Prostate gland (tissue), 2 donors: ENCODE results near the gene NUBP2. TPM values are rescaled to one million over a fixed set of nuclear protein-coding genes. Genes with fewer than 3 reads are reported as not detected.

Experiments used
- DNase-seq: peaks from one replicate; pipeline ENCODE4 v3.0.0-alpha.2; 2019; ENCODE audit warnings: low spot score
- H3K27ac ChIP-seq, 2 donors: fragments of 200-600 bp; sonication (generic); 2 replicates each; pipeline ENCODE4 v1.5.1; 2017 to 2019
- H3K27me3 ChIP-seq: fragments of 200-600 bp; sonication (generic); replicated peaks from 2 replicates; pipeline ENCODE4 v1.5.1; 2019; ENCODE audit not compliant: insufficient read depth
- H3K36me3 ChIP-seq, 2 donors: fragments of 200-600 bp; sonication (generic); 1 replicate in 1 of 2; 2 replicates in 1 of 2; pipeline versions ENCODE4 v1.5.1 to v1.8.1; 2017 to 2019
- H3K4me1 ChIP-seq: fragments of 200-600 bp; sonication (generic); replicated peaks from 2 replicates; pipeline ENCODE4 v1.5.1; 2019
- H3K4me3 ChIP-seq, 2 donors: fragments of 200-600 bp; sonication (generic); 2 replicates each; pipeline ENCODE4 v1.5.1; 2017 to 2019
- H3K9me3 ChIP-seq: fragments of 200-600 bp; sonication (generic); 2 replicates; pipeline ENCODE4 v1.5.1; 2017
- POLR2A ChIP-seq: fragments of 450-650 bp; IDR thresholded peaks from one replicate; pipeline ENCODE4 v1.6.1; 2016; ENCODE audit warnings: antibody characterized with exemption, mild to moderate bottlenecking
- POLR2AphosphoS5 ChIP-seq: sonication (generic); formaldehyde crosslinking; IDR thresholded peaks from one replicate; pipeline ENCODE4 v1.6.1; 2017; ENCODE audit warnings: antibody characterized with exemption
- WGBS: methylation state at CpG from one replicate; pipeline ENCODE4 v1.1.5; 2018; 5-methylcytosine and 5-hydroxymethylcytosine counted together
- intact Hi-C: fragments of 100-400 bp; cut with DNase I; formaldehyde crosslinking; loops from one replicate; pipeline ENCODE4 v1.14.2; 2022
- total RNA-seq, 2 donors: library from RNA; depleted of rRNA; stranded (reverse); fragments of >200 nt; gene quantifications; one replicate each; pipeline ENCODE4 v1.1.0, GENCODE V29; 2016
- TF ChIP-seq, protein P1 (sequence below), 4 experiments: fragments of 200-600 bp in 2 of 4; fragments of 450-650 bp in 2 of 4; sonication (generic) in 2 of 4; IDR thresholded peaks; 1 replicate in 3 of 4; 2 replicates in 1 of 4; pipeline ENCODE4 v1.5.1; 2016 to 2019; ENCODE audit warnings: antibody characterized with exemption in 4 of 4, mild to moderate bottlenecking in 2 of 4, moderate library complexity in 2 of 4

NUBP2 gene
- total RNA-seq, 2 donors from 2014 or later = 98.4 to 233 TPM

DNA sequence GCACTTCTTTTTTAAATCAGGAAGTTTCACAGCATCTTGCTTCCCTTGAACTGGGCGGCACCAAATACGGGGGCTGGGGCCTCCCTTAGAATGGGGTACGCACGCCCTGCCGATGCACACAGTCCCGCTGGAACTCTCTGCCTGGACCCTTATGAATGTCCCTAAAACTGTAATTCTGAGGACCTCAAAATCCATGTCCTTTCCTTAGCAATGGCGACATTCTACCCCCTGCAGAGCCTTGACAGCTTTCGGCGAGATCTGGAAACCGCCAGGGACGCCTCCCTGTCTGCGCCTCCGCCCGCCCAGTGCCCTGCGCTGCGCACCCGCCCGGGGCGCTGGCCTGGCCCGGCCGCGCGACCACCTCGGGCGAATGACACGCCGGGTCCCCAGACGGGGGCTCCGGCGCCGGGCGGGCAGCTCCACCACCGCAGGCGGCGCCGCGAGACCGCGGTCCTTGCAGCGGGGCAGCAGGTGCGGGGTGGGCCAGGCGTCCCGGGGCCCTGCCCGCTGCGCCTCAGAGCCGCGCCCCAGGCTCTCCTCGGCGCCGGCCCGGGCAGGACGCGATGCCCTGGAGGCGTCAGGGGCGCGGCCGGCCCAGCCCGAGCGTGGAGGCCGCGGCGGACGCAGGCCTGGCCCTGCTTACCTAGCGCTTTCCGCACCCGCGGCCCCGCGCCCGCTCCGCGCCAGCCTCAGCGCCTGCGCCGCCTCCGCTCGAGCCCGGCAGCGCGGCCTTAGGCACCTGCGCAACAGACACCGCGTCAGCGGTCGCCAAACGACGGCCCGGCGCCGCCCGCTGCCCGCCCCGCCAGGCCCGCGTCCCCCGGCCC, 43.3 kb downstream of the NUBP2 start:
- Histone ChIP-seq H3K27ac (peak overlapping the region; percentile 36 to 86), H3K27me3 (no peaks in the 10 kb centered on the region), H3K9me3 (no peaks in the 10 kb centered on the region), H3K4me3 (peak overlapping the region; percentile 60 to 90), H3K36me3 (peaks cover 0 to 5% of the 10 kb centered on the region in 2 donors), H3K4me1 (no peaks in the 10 kb centered on the region)
- TF ChIP-seq, protein P1, sequence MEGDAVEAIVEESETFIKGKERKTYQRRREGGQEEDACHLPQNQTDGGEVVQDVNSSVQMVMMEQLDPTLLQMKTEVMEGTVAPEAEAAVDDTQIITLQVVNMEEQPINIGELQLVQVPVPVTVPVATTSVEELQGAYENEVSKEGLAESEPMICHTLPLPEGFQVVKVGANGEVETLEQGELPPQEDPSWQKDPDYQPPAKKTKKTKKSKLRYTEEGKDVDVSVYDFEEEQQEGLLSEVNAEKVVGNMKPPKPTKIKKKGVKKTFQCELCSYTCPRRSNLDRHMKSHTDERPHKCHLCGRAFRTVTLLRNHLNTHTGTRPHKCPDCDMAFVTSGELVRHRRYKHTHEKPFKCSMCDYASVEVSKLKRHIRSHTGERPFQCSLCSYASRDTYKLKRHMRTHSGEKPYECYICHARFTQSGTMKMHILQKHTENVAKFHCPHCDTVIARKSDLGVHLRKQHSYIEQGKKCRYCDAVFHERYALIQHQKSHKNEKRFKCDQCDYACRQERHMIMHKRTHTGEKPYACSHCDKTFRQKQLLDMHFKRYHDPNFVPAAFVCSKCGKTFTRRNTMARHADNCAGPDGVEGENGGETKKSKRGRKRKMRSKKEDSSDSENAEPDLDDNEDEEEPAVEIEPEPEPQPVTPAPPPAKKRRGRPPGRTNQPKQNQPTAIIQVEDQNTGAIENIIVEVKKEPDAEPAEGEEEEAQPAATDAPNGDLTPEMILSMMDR (IDR thresholded peaks at IDR 0.05) = peak in 1 of 4 experiments; percentile 26
- no peak for TF ChIP-seq POLR2A
- under 1% methylated on average over 63 of the region's 96 CpGs for WGBS
- intact Hi-C loops = no loop called here
- no peak for DNase-seq

DNA sequence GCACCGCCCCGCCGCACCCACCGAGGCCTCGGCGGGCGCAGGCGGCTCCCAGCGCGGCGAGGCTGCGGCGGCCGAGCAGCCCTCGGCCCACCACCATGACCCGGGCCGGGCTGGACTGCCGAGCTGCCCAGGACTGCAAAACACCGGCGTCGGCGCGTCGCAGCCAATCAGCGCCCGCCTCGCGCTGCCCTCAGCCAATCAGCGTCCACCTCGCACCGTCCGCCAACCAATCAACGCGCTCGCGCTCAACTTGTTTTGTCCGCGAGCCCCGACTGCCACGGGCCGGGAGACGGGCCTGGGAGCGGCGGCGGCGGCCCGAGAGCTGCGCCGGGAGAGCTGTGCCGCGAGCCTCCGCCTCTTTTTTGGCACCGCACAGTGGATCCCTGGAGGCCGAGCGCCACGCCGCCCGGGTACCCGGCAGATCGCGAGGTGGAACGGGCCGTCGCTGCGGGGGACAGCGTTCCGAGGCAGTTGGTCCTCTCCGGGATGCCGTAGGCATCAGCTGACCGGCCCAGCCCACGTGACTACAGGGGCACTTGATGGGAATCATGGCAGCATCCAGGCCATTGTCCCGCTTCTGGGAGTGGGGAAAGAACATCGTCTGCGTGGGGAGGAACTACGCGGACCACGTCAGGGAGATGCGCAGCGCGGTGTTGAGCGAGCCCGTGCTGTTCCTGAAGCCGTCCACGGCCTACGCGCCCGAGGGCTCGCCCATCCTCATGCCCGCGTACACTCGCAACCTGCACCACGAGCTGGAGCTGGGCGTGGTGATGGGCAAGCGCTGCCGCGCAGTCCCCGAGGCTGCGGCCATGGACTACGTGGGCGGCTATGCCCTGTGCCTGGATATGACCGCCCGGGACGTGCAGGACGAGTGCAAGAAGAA, 44.2 kb downstream of the NUBP2 start, which contains the start of the genes FAHD1 and HAGH:
Gene FAHD1, plus strand, starts transcription at position 516 of the 883 bp plus-strand sequence. Its CDS starts 33 bp downstream, at position 549.
Gene HAGH, minus strand, starts transcription at position 135 of the 883 bp plus-strand sequence. Its CDS starts 38 bp downstream, at position 97.
- TF ChIP-seq POLR2A (peak; percentile 3), POLR2AphosphoS5 (peak; percentile 92)
- TF ChIP-seq, protein P1 (IDR thresholded peaks at IDR 0.05) = peak in 2 of 4 experiments; percentile 9 to 16
- under 1% methylated on average over 44 of the region's 104 CpGs for WGBS
- intact Hi-C loops = no loop called here

DNA sequence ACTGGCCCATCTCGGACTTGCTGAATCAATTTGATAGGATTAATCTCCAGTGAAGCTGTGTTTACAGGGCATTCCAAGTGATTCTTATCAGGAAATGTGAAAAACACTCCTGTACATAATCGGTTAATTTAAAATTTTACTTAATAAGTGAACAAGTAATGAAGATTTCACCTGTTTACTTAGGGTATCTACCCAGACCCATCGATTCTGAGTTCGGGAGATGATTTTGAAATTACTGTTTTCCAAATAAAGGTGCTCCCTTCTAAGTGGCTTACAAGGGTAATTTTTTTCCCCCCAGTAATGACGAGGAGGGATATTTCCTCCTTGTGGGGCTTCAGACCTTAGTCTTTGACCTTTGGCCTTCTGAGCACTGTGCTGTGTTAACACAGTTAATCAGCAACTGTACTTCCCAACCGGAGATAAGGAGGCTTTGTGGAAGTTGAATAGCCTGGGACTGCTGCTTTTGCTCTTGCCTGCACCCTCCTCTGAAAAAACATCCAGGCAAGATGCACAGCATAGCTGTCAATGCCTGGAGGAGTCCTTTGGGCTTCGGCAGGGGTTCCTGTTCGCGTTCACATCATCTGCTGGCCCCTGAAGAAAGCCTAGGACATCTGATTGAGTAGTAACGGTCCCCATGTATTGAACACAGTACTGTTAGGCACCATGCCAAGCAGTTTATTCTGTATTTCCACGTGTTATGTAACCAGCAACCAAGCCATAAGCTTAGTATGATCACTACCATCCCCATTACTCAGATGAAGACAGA, 46.1 kb downstream of the NUBP2 start:
- H3K36me3 ChIP-seq = no peaks in the 10 kb centered on the region
- intact Hi-C loops = no loop called here
- H3K4me1 ChIP-seq = no peaks in the 10 kb centered on the region
- TF ChIP-seq POLR2A (no peak), POLR2AphosphoS5 (no peak)
- TF ChIP-seq, protein P1 (IDR thresholded peaks at IDR 0.05) = no peak
- no peak overlapping the region for H3K27ac ChIP-seq
- no peaks in the 10 kb centered on the region for H3K9me3 ChIP-seq
- no peak for DNase-seq
- WGBS = 76% methylated on average over 11 of the region's 11 CpGs
- no peak overlapping the region for H3K4me3 ChIP-seq
- no peaks in the 10 kb centered on the region for H3K27me3 ChIP-seq

More for the DNA sequence above, 44.2 kb downstream of the NUBP2 start, which contains the start of the genes FAHD1 and HAGH:
- DNase-seq = peak; percentile 94
- Histone ChIP-seq H3K27ac (peak within 1 kb of the TSS; percentile 74 to 86), H3K36me3 (no peaks in the 10 kb centered on the region), H3K9me3 (no peaks in the 10 kb centered on the region), H3K4me1 (no peaks in the 10 kb centered on the region), H3K27me3 (no peaks in the 10 kb centered on the region), H3K4me3 (peak within 1 kb of the TSS; percentile 60 to 90)

DNA sequence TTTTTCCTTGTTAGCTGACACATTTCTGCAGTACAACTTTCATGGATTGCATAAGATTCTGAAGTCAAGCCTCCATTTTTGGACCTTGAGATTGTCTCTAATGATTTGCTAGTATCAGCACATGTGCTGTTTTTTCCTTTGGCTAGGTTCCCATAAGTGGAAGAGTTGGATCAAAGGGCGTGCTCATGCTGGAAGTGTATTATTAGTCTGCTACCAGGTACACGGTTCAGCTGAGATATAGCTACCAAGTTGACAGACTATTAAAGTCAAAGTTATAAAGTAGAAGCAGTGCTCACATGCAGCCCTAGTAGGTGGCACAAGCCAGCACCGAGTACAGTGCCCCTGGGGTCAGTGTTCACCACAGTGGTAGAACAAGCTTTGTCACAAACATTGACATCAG, 47.5 kb downstream of the NUBP2 start:
- Histone ChIP-seq H3K36me3 (no peaks in the 10 kb centered on the region), H3K4me1 (no peaks in the 10 kb centered on the region), H3K27ac (no peak overlapping the region), H3K9me3 (no peaks in the 10 kb centered on the region), H3K27me3 (no peaks in the 10 kb centered on the region), H3K4me3 (no peak overlapping the region)
- TF ChIP-seq POLR2A = no peak
- TF ChIP-seq, protein P1 (IDR thresholded peaks at IDR 0.05) = no peak
- no peak for TF ChIP-seq POLR2AphosphoS5
- 48% methylated on average over 3 of the region's 3 CpGs for WGBS
- intact Hi-C loops = no loop called here
- no peak for DNase-seq
